Esophagus (tissue), 2 donors: ENCODE measurements around the gene CACNB4. TPM values are rescaled to one million over a fixed set of nuclear protein-coding genes. Genes with fewer than 3 reads are reported as not detected.
"Not testable (repeated sequence)": the region's sequence is repeated elsewhere in the genome, so short reads cannot be mapped to it uniquely, and the experiment has no call there.

Source experiments
- H3K27ac ChIP-seq, 2 donors: one replicate each; pipeline ENCODE4 v1.5.1; 2013; ENCODE audit warnings: low read depth in 2 of 2, mild to moderate bottlenecking in 2 of 2, inconsistent platforms in 1 of 2, low read length in 1 of 2, moderate library complexity in 1 of 2
- H3K27me3 ChIP-seq, 2 donors: one replicate each; pipeline ENCODE4 v1.6.1; 2013; ENCODE audit warnings: low read length in 2 of 2, control low read depth in 1 of 2, mild to moderate bottlenecking in 1 of 2; ENCODE audit not compliant: insufficient read depth in 2 of 2, control insufficient read depth in 1 of 2
- H3K36me3 ChIP-seq, 2 donors: one replicate each; pipeline ENCODE4 v1.6.1; 2013; ENCODE audit warnings: low read length in 1 of 2; ENCODE audit not compliant: control insufficient read depth in 2 of 2, insufficient read depth in 2 of 2
- H3K4me1 ChIP-seq, 2 donors: one replicate each; pipeline ENCODE4 v1.6.1; 2013; ENCODE audit warnings: low read length in 1 of 2; ENCODE audit not compliant: control insufficient read depth in 2 of 2, insufficient read depth in 2 of 2
- H3K4me3 ChIP-seq, 2 donors: one replicate each; pipeline ENCODE4 v1.5.1; 2013; ENCODE audit warnings: low read length in 2 of 2, mild to moderate bottlenecking in 2 of 2, low read depth in 1 of 2, moderate library complexity in 1 of 2
- H3K9me3 ChIP-seq, 2 donors: one replicate each; pipeline ENCODE4 v1.6.1; 2013; ENCODE audit warnings: mild to moderate bottlenecking in 2 of 2, low read depth in 1 of 2, low read length in 1 of 2, moderate library complexity in 1 of 2; ENCODE audit not compliant: control insufficient read depth in 2 of 2, insufficient read depth in 1 of 2
- WGBS, 2 donors: extraction: QIAGEN DNeasy Blood & Tissue Kit; methylation state at CpG; one replicate each; pipeline ENCODE4 v1.1.7; 2013; 5-methylcytosine and 5-hydroxymethylcytosine counted together
- polyA plus RNA-seq, 2 donors: library from polyadenylated mRNA; stranded (reverse); fragments of 200-250 nt; gene quantifications; one replicate each; pipeline ENCODE4 v1.2.3, GENCODE V29; 2013
- donor health status: healthy with polysubstance abuse.
- donor health status: Bipolar disorder and iron deficiency.

CACNB4 gene
- polyA plus RNA-seq, 2 donors, result 1.2 to 1.3 TPM

DNA sequence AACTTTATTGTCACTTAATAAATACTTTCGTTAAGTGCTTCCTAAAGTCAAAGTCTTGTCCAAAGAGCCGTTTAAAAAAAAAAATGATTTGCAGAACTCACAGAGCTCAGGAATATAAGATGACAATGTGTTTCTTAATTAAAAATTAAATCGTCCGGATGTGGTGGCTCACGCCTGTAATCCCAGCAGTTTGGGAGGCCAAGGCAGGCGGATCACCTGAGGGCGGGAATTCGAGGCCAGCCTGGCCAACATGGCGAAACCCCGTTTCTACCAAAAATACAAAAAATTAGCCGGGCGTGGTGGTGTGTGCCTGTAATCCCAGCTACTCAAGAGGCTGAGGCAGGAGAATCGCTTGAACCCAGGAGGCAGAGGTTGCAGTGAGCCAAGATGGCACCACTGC is 8.3 kb upstream of the CACNB4 start:
- WGBS, 2 donors, result 92 to 95% methylated on average over 13 of the region's 13 CpGs

DNA sequence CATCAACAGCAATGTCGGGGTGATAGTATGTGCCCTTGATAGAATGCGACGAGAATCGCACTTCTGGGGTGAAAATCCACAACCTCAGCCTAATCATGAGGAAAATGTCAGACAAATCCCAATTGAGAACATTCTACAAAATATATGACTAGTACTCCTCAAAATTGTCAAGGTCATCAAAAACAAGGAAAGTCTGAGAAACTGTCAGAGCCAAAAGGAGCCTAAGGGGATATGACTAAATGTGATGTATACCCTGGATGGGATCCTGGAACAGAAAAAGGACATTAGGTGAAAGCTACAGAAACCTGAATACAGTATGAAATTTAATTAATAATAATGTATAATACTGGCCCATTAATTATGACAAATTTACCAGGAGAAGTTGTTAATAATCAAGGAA is 7.6 kb upstream of the CACNB4 start:
- no peaks in the 10 kb centered on the region for H3K9me3 ChIP-seq
- WGBS, 2 donors, result 67 to 80% methylated on average over 4 of the region's 4 CpGs
- H3K27ac ChIP-seq, result no peak overlapping the region
- H3K27me3 ChIP-seq, result no peaks in the 10 kb centered on the region
- no peaks in the 10 kb centered on the region for H3K4me1 ChIP-seq
- no peaks in the 10 kb centered on the region for H3K36me3 ChIP-seq
- H3K4me3 ChIP-seq, result no peak overlapping the region

More for the DNA sequence above, 8.3 kb upstream of the CACNB4 start:
- not testable (repeated sequence) for H3K27ac ChIP-seq, H3K4me3 ChIP-seq, H3K9me3 ChIP-seq, H3K4me1 ChIP-seq, H3K27me3 ChIP-seq, H3K36me3 ChIP-seq

DNA sequence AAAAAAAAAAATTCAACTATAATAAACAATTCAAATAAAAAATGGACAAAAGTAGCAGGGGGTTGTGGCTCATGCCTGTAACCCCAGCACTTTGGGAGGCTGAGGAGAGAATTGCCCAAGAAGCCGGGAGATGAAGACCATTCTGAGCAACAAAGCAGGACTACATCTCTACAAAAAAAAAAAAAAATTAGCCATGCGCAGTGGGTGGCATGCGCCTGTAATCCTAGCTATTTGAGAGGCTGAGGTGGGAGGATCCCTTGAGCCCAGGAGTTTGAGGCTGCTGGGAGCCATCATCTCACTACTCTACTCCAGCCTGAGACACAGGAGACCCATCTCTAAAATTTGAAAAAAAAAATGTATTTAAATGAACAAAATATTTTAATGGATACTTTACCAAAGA is 4.4 kb upstream of the CACNB4 start:
- Histone ChIP-seq H3K27me3 (peaks cover 0 to 2% of the 10 kb centered on the region in 2 donors), H3K27ac (no peak overlapping the region), H3K9me3 (no peaks in the 10 kb centered on the region), H3K4me3 (no peak overlapping the region), H3K4me1 (no peaks in the 10 kb centered on the region), H3K36me3 (no peaks in the 10 kb centered on the region)
- 95 to 99% methylated on average over 3 of the region's 3 CpGs for WGBS, 2 donors

DNA sequence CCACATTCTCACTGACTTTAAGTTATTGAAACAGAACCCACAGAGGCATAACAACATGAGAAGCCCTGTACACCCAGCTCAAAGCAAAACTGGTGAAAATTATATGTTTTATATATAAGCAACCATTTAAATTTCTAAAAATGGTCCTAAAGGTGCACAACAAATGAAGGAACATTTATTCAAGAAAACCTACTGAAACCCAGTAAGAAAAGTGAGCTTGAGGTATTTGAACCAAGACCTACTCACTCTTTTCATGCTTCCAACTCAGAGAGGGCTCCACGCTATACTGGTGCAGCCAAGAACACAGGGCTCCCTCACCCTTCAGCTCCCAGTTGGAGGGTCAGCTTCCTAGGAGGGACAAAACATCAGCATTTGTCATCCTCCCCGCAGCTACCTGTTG is 2.1 kb upstream of the CACNB4 start:
- no peak overlapping the region for H3K4me3 ChIP-seq
- no peaks in the 10 kb centered on the region for H3K36me3 ChIP-seq
- WGBS, 2 donors, result 95% methylated on average over 2 of the region's 2 CpGs
- H3K4me1 ChIP-seq, result no peaks in the 10 kb centered on the region
- no peaks in the 10 kb centered on the region for H3K9me3 ChIP-seq
- H3K27me3 ChIP-seq, result peaks cover 0 to 2% of the 10 kb centered on the region in 2 donors
- H3K27ac ChIP-seq, result no peak overlapping the region

DNA sequence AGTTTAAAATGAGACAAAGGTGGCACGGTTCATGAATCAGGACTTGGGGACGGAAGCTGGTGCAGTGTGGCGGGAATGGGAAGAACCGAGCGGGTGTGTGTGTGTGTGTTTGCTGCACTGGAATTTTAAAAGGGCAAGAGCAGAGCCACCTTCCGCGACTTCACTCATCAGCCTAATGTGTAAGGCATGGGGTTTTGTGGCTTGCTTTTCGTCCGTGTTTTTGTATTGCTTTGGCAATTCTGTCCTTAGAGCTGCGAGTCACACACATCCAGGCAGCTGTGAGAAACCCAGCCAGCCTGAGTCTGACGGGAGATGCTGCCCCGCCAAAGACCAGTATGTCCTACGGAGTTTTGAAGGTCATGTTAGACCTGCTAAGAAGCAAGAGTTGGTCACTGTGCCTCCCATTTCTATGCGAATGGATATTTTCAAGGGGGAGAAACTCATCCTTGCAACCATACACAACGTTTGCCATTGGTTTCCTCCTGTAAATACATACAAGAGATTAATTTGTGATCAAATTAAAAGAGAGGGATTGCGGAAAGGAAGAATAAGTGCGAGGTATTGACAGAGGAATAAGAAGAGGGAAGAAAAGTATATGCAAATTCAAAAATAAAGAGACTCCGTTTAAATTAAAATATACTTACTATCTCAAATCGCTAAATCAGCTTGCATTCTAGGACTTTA is 665 bp upstream of the CACNB4 start:
- H3K27ac ChIP-seq, result no peak overlapping the region
- H3K4me1 ChIP-seq, result no peaks in the 10 kb centered on the region
- no peaks in the 10 kb centered on the region for H3K36me3 ChIP-seq
- H3K9me3 ChIP-seq, result no peaks in the 10 kb centered on the region
- H3K4me3 ChIP-seq, result peak overlapping the region; percentile 49 to 65
- 13 to 15% methylated on average over 19 of the region's 19 CpGs for WGBS, 2 donors
- peaks cover 0 to 2% of the 10 kb centered on the region in 2 donors for H3K27me3 ChIP-seq

DNA sequence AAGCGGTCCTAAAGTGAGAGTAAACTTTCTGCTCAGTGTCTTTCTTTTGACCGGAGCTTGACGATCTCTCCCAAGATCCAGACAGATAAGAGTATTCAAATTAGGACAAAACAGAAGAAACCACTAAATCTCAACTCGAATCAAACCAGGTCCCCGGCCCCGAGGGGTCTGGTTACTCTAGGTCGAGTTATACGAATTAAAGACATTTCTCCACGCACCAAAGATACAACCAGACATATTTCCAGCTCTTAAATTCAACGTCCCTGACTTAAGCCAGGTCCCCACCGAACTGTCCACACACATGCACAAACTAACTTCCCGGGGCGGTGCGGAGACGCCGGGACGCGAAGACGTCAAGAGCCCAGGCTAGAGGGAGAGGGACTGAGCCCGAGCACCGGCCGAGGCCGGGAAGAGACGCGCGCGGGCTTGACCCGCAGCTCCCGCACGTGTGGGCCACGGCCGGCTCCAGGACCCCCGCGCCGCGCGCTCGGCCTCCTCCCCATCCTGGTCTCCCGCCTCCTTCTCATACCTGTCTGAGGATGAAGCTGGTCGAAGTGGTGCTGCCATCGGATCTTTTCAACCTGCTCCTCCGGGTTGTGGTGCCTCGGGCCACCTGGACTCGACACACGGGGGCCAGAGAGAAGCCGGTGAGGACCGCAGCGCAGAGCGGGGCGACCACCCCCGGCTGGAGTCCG is 896 bp downstream of the CACNB4 start:
- Histone ChIP-seq H3K27ac (peak overlapping the region; percentile 50 to 74), H3K4me3 (peak overlapping the region; percentile 49 to 65), H3K27me3 (peaks cover 0 to 2% of the 10 kb centered on the region in 2 donors), H3K9me3 (no peaks in the 10 kb centered on the region), H3K36me3 (no peaks in the 10 kb centered on the region), H3K4me1 (no peaks in the 10 kb centered on the region)
- WGBS, 2 donors, result 1% methylated on average over 52 of the region's 52 CpGs

DNA sequence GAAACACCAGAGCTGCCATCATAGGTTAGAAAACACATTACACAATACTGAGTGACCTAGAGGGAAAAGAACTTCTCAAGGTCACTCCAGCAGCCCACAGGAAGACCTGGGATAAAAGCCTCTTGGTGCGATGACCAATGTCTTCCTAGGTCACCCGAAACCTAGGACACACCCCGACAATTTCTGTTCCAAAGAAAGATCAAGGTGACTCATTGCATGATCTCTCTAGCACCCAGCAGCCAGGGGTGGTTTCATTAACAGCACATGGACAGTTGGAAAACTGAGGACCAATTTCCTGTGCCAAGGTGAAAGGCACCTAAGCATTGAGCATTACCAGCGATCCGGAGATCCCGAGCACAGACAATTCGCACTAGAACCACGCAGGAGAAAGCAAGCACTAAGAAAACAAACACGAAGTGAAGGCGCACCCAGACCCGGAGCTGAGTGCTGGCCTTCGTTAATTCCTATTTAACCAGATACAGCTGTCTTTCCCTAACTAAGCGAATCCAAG is 1.5 kb downstream of the CACNB4 start:
- H3K9me3 ChIP-seq, result no peaks in the 10 kb centered on the region
- WGBS, 2 donors, result 11 to 12% methylated on average over 13 of the region's 13 CpGs
- H3K36me3 ChIP-seq, result no peaks in the 10 kb centered on the region

DNA sequence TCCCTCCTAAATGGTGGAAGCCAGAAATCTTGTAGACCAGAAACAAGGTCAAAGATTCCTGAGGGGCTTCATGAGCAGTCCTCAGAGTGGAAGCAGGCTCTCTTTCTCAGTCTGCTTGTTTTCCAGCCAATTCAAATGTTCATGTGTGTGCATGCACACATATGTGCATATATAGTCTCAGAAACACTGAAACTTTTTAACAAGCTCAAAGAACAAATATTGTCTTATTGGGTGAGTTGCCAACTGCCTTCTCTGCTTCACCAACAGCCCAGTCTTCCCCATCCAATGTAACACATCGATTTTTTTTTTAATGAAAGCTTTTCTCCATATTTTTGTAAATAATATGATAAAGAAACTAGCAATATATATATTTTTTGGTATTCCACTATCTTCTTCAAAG is 3.7 kb downstream of the CACNB4 start:
- no peak overlapping the region for H3K4me3 ChIP-seq
- no peaks in the 10 kb centered on the region for H3K9me3 ChIP-seq
- H3K27ac ChIP-seq, result no peak overlapping the region
- WGBS, 2 donors, result 52 to 62% methylated on average over 1 of the region's 1 CpG
- no peaks in the 10 kb centered on the region for H3K4me1 ChIP-seq
- H3K27me3 ChIP-seq, result no peaks in the 10 kb centered on the region
- H3K36me3 ChIP-seq, result no peaks in the 10 kb centered on the region

More for the DNA sequence above, 1.5 kb downstream of the CACNB4 start:
- H3K4me3 ChIP-seq, result peak overlapping the region; percentile 49 to 65
- H3K27ac ChIP-seq, result peak overlapping the region; percentile 50 to 74
- H3K27me3 ChIP-seq, result peaks cover 0 to 2% of the 10 kb centered on the region in 2 donors
- H3K4me1 ChIP-seq, result no peaks in the 10 kb centered on the region

DNA sequence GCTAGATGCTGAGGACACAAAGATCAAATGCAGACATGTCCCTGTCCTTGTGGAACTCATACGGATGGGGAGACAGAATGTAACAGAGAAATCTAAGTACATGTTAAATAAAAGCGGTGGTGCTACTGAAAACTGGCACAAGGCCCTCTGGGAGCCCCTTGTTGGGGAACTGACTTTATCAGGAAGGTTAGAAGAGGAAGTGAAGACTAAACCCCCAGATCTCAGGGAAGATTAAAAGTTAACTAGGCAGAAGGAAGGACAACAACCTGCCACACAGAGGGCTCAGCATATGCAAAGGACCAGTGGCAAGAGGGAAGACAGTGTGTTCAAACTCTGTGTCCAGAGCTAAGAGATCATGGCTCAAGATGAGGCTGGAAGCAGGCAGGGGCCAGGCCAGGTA is 4.8 kb downstream of the CACNB4 start:
- Histone ChIP-seq H3K4me1 (no peaks in the 10 kb centered on the region), H3K4me3 (no peak overlapping the region), H3K9me3 (no peaks in the 10 kb centered on the region), H3K27ac (no peak overlapping the region), H3K36me3 (no peaks in the 10 kb centered on the region), H3K27me3 (no peaks in the 10 kb centered on the region)
- 88 to 95% methylated on average over 2 of the region's 2 CpGs for WGBS, 2 donors
